Measurements from ENCODE around the gene HSPB1.
A peak's percentile ranks its signal among the peaks of the same experiment; 100 is the strongest.
"Not testable (repeated sequence)": the region's sequence is repeated elsewhere in the genome, so short reads cannot be mapped to it uniquely, and the experiment has no call there.

The HSPB1 gene

GRCh38 chr7:76309341-76310101 lies 7.0 kb downstream of the HSPB1 start:
- DNase-seq, result not testable (repeated sequence)

- DNase-seq, result peak; percentile 69 to 82
Observed at GRCh38 chr7:76310102-76310957, 7.9 kb downstream of the HSPB1 start.

GRCh38 chr7:76311838-76312237 lies 9.4 kb downstream of the HSPB1 start:
- DNase-seq, result not testable (repeated sequence)

- DNase-seq, result peak; percentile 79 to 84
Observed at GRCh38 chr7:76314042-76314721, 11.7 kb downstream of the HSPB1 start.

GRCh38 chr7:76314740-76315139 lies 12.3 kb downstream of the HSPB1 start:
- DNase-seq, result not testable (repeated sequence)

- peak in 1 of 2 experiments; percentile 19 for DNase-seq
Observed at GRCh38 chr7:76315364-76315763, 12.9 kb downstream of the HSPB1 start.

- no peak for DNase-seq
Observed at GRCh38 chr7:76316984-76317781, 14.7 kb downstream of the HSPB1 start.

- DNase-seq, result peak; percentile 95 to 97
Observed at GRCh38 chr7:76317782-76318487, 15.5 kb downstream of the HSPB1 start.

- DNase-seq, result peak; percentile 41 to 56
Observed at GRCh38 chr7:76318488-76319353, 16.2 kb downstream of the HSPB1 start.

- no peak for DNase-seq
Observed at GRCh38 chr7:76325092-76325491, 22.6 kb downstream of the HSPB1 start.

GRCh38 chr7:76325811-76326210 lies 23.3 kb downstream of the HSPB1 start:
- DNase-seq, result no peak

GRCh38 chr7:76326646-76327233 lies 24.3 kb downstream of the HSPB1 start:
- DNase-seq, result no peak

GRCh38 chr7:76327610-76328009 lies 25.1 kb downstream of the HSPB1 start:
- DNase-seq, result no peak

GRCh38 chr7:76328389-76328788 lies 25.9 kb downstream of the HSPB1 start:
- no peak for DNase-seq

GRCh38 chr7:76329479-76329878 lies 27.0 kb downstream of the HSPB1 start:
- no peak for DNase-seq

- no peak for DNase-seq
Observed at GRCh38 chr7:76330261-76330660, 27.8 kb downstream of the HSPB1 start.

GRCh38 chr7:76330673-76331072 lies 28.2 kb downstream of the HSPB1 start:
- DNase-seq, result no peak

- DNase-seq, result peak in 1 of 2 experiments; percentile 3
Observed at GRCh38 chr7:76332078-76332477, 29.6 kb downstream of the HSPB1 start.

GRCh38 chr7:76333511-76334101 lies 31.1 kb downstream of the HSPB1 start:
- DNase-seq, result no peak

Data from SHP77 (cell line).